AG08396 (cell line): ENCODE data around the gene OSM.

ENCODE experiments used
- DNase-seq: peaks from one replicate; pipeline ENCODE4 v3.0.0; 2012; ENCODE audit warnings: low spot score, mixed read lengths

OSM gene

DNA sequence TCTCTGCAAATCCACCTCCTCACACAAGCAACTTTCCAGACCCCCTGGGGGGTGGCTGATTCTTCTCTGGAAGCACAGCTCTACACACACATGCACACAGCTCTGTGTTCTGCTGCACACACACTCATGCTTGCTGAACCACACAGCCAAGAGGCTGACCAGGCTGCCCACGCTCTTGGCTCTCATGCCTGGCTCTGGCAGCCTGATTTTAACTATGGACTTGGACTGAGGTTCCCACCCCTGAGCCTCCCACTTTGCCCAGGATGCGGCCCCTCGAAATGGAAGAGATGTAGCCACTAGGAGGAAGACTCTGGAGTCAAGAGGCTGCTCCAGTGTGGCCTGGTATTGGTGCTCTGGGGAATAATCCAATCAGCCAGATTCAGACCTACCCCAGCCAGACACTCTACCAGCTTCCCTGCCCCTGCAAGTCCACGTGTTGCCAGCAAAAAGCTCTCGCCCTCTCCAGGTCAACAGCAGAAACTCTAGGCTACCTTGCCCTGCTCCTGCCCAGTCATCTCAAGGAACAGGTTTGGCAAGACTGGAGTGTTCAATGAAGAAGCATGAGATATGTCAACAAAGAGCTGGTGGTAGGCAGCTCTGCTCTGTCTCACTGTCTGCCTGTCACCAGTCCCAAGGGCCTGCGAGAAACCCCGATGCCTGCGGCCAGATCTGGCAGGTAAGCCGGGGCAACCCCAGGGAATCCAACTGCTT lies 31.5 kb upstream of the OSM start:
- no peak for DNase-seq

GRCh38 chr22:30297276-30297990 lies 30.8 kb upstream of the OSM start:
- DNase-seq: no peak

DNA sequence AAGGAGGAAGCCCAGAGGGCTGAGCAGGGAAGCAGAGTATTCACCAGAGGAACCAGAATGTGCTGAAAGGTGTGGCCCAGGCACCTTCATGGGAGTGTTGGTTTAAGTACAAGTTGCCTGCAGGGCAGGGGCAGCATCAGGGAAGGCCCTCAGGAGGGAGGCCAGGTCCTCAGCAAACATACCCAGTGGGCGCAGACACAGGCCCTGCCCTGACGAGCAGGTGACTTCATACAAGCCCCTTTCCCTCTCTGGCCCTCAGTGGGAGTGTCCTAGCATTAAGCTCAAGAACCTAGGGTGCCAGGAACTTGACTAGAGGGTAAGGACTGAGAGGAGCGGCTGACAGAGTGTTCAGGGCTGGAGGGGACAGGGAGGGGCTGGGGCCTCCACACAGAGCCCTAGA lies 30.2 kb upstream of the OSM start:
- DNase-seq: no peak

DNA sequence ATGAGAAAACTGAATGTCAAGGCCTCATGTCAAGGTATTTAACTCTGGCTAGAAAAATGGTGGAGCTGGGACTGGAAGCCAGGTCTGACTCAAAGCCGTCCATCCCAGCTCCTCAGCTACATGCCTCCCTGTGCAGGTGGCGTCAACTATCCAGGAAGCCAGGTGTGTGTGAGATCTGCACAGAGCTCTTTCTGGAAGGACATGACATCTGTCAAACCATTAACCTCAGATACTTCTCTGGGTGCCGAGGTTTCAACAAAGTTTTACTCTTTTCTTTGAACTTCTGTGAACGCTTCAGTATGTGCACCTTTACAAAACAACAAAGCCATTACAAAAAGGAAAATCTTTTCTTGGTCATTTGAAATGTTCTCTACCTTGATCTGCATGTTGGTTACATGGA lies 29.7 kb upstream of the OSM start:
- no peak for DNase-seq

- DNase-seq: no peak
These were observed 28.9 kb upstream of the OSM start for GRCh38 chr22:30295576-30295975.

GRCh38 chr22:30294830-30295229 lies 28.2 kb upstream of the OSM start:
- DNase-seq: no peak

- no peak for DNase-seq
These were observed 27.4 kb upstream of the OSM start for GRCh38 chr22:30294066-30294465.

DNA sequence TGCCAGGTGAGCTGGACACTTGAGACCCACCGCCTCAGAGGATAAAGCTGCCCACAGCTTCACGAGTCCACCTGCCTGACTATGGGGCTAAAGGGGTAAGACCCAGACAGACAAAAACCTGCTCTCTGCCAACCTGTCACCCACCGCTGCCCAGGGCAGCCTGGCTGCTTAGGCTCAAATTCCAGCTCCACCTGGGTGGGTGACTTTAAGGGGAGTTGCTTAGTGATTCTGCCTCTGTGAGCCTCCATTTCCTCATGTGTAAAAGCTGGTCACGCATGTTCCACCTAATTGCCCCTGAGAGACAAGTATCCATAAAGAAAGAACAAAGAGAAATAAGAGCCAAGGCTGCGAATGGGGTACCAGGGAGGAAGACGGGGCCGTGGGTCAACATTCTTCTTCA lies 26.4 kb upstream of the OSM start:
- DNase-seq: no peak

- no peak for DNase-seq
These were observed 25.7 kb upstream of the OSM start for GRCh38 chr22:30292069-30292970.

DNA sequence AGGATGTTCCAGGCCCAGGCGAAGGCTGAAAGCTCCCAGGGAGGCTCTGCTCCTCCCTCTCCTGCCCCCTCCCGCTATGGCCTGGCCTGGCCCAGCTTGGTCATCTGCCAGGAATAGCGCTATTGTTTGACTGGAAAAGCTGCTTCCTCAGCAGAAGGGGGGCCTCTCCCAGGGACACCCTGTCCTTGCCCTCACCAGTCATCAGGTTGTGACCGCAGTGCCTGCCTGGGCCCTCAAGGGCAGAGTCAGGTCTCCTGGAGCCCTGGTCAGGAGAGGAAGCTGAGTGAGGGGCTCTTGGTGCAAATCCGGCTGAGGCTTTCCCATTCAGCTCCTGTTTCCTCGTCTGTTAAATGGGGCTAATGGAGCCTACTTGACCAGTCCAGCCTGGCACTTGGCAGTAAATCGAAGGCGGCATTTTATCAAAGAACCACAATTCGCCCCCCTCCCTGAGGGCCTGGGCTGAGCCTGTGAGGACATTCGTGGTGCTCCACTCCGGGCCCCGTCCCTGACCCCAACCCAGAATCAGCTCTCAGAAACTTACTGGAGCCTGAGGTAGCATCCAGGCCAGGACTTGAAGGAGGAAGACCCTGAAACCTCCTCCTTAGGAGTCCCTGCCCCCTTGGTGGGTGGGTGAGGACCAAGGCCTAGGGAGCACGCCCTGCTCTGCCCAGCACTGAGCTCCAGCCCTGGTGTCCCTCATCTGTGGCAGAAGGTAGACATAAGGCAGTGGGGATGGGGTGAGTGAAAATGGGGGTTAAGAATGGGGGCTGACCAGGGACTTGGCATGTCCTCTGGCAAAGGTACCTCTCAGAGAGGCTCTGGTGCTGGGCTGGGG lies 24.6 kb upstream of the OSM start:
- DNase-seq: peak; percentile 55

DNA sequence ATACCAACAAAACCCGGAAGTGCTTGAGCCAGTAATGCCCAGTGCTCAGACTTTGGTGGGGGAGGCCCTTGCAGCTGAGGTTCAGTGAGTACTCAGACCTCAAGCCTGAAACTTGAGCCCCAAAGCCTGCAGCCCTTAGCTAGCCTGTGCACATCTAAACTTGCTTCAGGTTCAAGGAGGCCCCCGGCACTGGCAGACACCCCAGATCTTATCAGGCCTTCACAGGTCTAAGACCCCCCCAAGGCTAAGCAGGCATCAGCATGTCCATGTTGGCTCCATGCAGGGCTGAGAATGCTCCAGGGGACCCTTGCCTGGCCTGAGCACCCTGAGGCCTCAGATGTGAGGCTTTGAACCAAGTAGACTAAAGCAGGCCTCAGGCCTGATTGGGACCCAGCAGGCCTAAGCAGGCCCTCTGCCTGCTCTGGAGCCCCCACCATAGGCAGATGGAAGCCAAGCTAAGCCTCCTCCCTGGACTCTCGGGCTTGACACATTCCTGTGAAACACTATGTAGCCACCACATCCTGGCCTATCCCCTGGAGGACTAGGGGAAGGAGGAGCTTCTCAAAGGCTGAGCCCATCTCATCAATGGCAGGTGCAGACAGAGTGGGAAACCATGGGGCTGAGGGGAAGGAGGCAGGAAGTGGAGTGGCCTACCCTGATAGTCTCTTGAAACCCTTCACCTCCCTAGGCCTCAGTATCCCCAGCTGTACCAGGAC lies 23.8 kb upstream of the OSM start:
- DNase-seq: peak; percentile 59

DNA sequence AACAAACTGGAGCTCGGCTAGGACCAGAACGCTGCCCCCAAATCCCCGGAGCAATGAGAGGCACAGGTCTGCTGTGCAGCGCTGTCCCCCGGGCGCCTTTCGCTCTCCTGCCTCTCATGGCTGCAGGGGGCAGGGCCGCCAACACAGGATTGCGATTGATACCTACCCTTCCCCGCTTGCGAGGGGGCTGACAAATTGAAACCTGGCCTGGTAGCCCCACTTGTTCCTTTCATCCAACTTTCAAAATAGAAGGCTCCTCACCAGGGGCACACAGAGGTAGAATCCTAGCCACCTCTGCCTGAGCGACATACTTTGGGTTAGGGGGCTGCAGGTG lies 23.3 kb upstream of the OSM start:
- DNase-seq: no peak

DNA sequence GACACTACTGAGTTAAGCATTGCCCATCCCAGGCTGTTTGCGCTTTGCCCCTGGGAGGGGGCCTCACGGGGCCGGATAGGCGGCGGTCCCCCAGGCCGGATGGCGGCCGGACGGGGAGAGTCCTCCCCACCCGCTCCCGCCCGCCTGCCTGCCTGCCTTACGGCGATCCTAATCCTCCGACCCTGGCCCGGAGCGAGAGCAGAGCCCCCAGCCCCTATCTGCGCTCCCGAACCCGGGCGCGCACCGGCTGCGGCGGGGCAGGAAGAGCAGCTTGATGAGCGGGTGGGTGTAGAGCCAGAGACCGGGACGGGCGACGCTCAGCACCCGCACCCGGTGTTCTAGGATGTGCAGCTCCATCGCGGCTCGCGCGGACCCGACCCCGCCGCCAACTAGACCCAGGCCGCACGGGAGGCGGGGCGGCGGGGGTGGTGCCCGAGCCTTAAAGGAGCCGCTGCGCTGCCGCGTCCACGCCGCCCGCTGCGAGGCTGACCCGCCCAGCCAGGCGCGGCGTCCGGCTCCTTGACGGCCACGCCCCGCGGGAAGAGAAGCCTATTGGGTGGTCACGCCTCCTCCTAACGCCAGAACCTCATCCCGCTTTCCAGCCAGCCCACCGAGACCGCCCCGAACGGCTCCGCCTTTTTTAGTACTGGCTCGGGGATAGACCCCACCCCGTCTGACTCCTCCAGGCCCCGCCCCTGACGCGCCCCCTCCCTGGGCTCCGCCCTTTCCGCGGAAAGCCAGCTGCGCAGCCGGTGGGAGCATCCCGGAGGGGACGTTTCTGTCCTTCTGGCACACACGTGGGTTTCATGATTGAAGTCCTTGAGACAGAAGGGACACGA lies 22.7 kb upstream of the OSM start, which contains the start of gene CASTOR1:
Gene CASTOR1 (minus strand): TSS at position 365 of the 839 bp plus-strand sequence. CDS start 8 bp downstream, at position 357.
- DNase-seq: peak; percentile 99

- DNase-seq: no peak
These were observed 21.9 kb upstream of the OSM start for GRCh38 chr22:30288419-30289140.

DNA sequence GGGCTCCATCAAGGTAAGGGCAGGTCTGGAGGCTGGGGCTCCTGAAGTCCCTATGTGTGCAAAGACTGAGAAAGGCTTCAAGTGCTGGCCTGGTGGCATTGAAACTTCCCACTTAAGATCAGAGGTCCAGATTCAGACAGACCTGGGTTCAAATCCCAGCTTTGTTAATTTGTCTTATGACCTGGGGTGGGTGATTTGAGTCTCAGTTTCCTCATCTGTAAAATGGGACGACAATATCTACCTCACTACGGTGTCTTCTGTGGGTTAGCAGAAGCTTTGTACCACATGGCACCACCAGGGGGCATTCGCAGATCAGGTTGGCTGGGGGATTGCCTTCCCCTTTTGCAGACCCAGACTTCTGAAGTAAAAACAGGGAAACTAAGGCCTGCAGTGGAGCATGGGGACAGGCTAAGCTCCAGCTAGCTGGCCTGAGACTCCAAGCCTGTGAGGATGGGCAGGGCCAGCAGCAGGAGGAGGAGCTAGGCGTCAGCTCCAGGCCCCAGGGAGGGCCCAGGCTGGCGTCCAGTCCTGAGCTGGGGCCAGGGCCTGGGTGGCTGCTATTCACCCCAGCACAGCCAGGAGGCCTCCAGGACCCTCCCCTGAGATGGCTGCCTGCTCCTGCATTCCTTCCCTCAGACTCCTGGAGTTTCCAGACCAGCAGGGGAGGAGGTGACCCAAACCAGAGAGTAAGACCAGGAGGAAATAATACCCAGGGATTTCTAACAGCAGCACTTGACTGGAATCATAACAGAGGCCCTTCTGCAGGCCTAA lies 21.2 kb upstream of the OSM start:
- DNase-seq: peak; percentile 93

GRCh38 chr22:30286813-30287647 lies 20.4 kb upstream of the OSM start:
- DNase-seq: peak; percentile 60

GRCh38 chr22:30286331-30286730 lies 19.7 kb upstream of the OSM start:
- DNase-seq: no peak

DNA sequence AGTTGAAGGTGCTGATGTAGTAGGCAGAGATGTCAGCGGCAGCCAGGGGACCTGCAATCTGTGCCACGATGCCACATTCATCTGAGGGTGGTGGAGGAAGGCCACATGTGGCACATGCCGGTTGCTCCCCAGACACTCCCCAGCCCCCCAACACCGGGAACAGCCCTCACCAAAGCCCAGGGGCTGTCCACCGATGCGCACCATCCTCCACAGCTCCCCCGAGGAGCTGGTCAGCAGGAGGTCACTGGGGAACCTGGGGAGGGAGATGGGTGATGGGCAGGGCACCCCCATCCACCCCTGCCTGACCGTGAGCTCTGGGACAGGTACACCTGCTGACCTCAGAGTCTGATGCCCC lies 19.2 kb upstream of the OSM start:
- no peak for DNase-seq
